ENCODE results near the gene KIF26B.

KIF26B gene

DNA sequence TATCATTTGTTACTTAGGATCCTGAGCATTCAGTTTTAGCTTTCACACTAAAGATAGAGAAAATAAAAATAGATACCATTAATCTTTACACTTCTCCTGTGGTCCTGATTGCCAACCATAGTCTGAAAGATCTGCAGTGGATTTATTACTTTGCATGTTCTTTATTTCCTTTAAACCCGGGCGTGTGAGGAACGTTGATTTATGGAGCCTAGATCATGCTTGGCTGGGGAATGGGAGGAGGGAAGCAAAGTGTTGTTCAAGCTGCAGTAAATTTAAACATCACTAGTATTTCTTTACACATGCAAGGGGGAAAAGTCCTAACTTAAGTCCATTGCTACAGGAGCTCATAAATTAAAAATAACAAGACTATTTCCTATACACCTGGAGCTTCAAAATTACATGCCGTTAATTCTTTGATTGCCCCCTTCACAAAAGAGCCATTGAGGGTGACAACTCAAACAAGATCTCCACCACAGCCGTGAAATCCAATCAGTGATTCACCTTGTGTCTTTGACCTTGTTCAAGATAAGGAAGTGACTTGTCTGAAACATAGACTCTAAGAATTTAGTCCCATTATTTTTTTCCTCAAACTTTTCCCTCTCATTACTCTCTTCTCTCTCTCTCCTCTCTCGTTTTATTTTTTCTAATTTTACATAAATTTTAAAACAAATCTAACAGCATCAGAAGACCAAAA is 282.7 kb downstream of the KIF26B start:
- no peak for DNase-seq

DNA sequence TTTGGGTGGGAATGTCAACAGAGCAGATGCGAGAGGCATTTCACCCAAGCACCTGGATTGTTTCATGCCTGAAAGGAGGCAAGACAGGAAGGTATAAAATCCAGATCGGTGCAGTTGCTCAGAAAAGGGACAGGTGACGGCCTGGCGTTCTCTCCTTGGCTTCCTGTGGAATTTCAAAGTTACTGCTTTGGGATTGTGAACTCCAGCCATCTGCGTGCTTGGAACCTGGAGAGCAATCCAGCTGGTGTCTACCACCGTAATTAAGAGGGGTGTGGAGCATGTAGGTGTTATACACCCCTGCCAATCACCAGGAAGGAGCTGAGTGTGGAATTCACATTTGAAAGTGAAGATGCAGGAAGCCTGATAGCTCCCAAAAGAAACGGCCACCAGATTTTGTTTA is 286.1 kb downstream of the KIF26B start:
- no peak for DNase-seq

DNA sequence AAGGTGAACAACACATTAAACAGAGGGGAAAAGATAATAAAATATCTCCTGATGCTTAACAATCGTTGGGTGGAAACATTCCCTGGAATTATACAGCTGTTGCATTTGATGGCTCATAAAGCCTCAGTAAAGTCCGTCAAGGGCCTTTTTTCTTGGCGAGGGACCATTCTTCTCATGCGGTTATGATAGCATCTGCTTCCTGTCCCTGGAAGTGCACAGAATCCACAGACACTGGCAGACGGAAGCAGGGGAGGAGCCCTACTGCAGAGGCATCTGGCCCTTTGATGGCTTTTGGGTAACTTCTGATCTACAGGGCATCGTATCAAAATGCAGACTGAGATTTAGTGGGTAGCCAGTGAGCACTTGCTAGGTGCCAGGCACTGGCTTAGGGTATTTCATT is 286.9 kb downstream of the KIF26B start:
- no peak for DNase-seq

DNA sequence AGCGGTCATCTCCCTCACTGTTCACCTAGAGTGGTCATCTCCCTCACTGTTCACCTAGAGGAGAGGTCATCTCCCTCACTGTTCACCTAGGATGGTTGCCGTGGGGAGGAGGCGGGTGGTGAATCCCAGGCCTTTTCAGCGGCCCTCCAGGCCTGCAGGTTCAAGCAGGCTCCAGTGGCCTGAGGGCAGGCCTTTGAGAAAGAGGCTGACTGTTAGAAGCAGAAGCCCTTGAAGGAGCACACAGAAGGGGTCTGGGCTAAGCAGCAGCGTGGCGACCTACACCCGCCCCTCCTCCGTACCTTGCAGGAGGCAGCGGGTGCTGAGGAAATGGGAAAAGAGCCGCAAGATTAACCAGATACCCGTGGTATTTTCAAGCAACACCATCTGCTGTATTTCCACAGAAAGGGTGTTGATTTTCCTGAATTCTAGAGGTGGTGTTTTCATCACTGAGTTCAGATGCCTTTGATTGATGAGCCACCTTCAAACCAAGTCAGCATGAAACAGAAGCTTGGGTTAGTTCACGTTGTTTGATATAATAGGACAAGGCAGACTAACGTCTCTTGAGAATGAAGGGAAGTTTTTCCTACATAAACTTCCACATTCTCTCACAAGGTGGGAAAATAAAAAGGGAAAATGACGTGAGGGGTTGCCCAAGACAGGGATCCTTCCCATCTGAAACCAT is 289.5 kb downstream of the KIF26B start:
- DNase-seq = no peak

DNA sequence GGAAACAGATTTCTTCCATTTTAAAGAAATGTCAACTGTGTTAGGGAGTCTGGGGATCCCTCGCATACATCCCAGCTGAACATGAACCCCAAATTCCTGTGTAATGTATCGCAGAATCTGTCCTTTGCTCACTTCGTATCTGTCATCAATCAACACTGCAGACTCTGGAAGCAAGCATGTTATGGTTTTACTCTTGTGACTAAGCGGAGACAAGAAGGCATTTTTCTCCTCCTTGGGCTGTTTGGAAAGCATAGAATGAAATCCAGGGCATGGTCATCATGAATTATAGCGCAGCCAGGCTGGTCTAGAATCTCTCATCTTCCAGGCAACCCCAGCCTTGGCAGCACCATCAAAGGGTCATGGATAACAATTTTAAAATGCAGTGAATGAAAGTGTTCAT is 290.2 kb downstream of the KIF26B start:
- no peak for DNase-seq

DNA sequence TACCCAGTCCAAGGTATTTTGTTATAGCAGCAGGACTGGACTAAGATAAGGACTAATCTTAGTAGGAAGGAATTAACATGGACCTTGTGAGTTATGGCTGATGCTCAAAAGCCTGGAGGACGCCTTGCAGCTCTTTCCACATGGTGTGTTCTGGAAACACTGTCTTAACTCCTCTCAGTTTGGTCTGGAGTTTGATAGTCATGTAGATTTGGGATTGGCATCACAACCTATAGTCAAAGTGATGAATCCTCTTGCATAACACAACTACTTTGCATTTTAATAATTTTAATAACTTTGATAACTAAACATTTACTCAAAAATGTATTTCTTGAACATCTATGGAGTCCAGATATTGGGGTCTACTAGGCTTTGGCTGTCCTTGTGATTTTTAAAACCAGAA is 293.7 kb downstream of the KIF26B start:
- no peak for DNase-seq

DNA sequence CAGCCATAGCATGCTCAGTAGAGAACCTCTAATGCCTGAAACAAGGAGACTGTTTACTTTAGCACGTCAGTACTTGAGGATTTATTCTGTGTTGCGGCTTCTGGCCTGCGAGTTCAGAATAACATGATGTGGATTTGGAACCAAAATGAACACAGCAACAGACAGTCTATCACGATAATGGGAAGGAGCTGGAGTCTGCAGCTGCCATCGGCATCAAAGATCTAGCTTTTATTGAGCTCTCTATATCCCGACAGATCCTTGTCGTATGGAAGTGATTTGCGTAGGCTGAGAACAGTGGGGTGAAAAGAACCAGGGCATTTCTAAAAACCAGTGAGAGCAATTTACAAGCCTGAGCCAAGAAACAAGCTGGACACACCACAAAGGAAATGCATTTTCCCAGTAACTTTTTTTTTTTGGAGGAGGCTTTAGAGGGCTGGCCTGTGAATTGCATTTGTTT is 294.2 kb downstream of the KIF26B start:
- DNase-seq = no peak

DNA sequence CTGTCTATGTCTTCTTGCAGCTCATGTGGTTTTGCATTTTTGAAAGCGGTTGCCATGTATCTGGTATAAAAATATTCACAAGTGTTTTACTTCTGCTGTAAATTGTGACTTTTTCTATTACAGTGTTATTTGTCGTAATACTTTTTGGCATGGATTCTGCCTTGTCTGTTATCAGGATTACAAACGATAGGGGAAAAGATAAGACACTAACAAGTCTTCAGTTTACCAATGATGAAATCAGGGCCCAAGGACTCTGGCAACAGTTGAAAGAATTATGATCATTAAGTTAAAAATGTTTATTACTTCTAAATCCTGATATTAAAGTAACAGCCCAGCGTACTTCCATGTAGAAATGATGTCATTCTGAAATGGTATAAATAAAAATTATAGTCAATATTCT is 298.8 kb downstream of the KIF26B start:
- no peak for DNase-seq

DNA sequence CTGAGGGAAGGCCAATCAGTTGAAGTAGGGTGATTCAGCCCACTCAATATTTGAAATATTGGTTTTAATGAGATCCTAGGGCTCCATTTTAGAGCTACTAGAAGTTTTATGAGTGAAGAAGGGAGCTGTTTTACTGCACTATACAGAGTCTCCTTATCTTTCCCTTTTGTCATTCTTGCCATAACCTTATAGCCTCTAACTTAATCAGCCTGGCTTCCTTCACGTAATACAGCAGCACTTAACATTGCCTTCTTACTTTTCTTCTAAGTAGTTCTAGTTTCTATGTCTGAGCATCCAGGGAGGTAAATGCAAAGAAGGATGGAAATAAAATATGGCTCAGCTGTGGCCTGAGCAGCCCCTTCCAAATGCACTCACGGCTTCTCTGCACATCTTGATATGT is 299.3 kb downstream of the KIF26B start:
- no peak for DNase-seq

DNA sequence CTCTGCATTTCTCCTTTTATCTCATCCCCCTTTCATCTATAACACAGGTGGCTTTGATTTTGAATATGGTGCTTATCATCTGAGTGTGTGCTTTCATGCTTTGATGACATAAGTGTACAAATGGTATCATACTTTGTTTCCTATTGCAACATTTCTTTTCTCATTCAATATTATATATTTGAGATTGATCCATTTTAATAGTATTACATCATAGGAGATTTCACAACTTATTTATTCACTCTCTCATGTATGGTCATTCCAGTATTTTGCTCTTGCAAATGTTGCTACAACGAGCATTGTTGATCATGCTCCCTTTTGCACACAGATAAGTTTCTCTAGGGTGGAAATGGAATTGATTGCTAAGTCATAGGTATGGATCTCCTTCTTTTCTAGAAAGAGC is 302.8 kb downstream of the KIF26B start:
- no peak for DNase-seq

DNA sequence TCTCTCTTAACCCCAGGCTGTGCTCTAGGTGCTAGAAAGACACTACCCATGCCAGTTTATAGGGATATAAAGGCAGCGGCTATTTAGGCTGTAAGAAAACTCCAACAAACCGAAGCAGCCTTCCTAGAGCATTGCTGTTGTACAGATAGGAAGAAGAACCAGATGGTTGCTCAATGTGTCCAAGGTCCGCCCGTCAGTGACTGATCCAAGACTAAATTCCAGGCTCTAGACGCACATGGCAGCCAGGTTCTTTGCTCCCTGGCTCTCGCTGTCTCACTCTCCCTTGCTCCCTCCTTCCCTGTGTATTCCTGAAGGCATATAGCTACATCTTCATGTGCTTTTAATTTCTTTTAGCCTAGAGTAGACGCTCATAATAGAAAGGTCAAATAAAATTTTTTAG is 303.4 kb downstream of the KIF26B start:
- DNase-seq = no peak

DNA sequence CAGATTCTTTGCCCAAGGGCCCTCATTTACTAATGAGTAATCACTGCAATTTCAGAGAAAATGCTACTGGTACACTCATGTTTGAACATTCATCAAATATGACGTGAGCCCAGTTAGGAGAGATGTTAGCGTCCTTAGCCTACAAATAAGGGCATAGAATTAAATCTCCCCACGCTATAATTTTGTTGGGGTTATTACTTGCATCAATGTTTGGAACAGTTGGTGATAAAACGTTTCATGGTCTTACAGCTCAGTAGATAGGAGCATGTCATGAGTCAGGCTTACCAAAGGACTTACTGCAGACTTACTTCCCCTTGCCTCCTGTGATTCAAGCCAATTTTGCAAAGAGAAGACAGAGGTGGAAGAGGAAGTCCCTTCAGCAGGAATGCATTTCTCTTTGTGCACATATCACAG is 304.0 kb downstream of the KIF26B start:
- no peak for DNase-seq

DNA sequence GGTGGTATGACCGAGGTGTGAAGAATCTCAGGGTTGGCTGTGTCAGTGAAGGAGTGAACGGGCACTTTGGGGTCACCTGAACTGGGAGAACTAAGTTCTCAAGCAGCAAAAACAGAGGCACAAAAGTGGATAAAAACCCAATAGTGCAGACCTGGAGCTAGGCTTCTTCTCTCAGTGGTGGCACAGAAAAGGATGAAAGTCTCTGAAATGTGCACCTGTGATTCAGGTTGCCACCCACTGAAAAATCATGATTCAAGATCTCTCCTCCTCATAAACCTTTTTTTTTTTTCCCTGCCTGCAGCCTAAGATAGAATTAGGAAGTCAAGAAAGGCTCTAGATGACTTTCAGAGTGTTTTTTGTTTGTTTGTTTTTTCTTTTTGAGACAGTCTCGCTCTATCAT is 304.8 kb downstream of the KIF26B start:
- no peak for DNase-seq

DNA sequence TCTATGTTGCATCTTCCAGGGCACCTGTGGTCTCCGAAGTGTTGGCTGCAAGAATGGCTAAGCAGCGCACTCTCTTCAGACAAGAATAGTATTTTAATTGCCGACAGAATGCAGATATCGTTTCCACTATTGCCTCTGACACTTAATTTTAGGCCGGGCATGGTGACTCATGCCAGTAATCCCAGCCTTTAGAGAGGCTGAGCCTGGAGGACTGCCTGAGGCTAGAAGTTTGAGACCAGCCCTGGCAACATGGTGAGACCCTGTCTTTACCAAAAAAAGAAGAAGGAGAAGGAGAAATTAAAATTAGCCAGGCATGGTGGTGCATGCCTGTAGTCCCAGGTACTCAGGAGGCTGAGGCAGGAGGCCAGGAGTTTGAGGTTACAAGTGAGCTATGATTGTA is 306.9 kb downstream of the KIF26B start:
- no peak for DNase-seq

DNA sequence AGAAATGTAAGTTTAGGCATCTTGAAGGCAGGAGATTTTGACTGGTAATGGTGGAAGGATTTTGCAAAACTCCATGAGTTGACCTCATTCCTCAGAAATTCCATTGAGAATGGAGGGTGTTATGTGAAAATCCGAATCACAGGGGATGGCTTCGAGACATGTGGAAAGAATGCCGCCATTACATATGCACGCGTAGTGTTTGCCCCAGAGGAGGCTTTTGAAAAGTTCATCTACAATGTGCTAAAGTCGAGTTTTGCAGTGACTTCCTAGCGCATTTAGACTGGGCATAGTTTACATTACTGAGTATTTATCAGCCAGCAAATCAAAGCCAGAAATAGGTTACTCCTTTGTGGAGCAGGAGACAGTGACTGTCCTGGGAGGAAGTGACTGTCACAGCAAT is 307.4 kb downstream of the KIF26B start:
- DNase-seq = no peak

DNA sequence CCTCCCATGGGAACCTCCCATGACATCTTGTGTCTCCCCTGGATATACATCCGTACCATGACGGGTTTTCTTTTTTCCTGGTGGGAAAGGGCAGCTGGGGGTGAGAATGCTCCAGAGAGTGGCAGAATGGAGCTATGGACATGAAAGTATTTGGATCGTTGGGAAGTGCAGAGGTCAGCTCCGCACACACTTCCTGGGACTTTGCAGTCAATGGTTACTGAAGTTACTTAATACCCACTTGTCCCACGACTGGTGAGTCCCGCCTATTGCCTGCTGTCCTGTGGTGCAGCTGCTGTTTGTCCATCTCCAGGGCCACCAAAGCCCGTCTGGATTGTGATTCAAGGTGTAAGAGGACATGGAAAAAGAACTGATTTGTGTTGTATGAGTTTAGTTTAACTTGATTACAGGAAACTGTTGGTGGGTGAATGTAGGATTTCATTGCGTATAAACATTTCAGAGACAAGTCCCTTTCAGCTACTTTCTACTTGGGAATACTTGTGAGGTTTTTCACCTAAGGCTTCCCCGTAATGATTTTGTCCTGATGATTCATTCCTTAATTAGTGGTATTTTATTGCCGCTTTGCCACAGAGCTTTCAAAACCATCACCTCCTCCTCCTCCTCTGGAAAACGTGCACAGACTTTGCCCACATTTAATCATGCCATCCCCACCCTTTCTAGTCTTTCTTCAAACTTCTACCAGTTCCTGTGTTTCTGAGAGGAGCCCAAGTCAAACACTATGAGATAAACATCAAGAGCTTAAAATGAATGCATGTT is 308.8 kb downstream of the KIF26B start:
- no peak for DNase-seq

DNA sequence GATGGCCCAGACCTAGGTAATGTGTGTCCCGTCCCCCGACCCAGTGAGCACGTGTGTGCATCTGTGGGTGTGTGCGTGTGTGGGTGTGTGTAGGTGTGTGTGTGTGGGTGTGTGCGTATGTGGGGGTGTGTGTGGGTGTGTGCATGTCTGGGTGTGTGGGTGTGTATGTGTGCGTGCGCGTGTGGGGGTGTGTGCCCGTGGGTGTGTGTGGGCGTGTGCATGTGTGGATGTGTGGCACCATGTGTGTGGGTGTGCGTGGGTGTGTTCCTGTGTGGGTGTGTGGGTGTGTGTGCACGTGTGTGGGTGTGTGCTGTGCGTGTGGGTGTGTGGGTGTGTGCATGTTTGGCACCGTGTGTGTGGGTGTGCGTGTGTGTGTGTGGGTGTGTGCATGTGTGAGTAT is 309.5 kb downstream of the KIF26B start:
- no peak for DNase-seq

DNA sequence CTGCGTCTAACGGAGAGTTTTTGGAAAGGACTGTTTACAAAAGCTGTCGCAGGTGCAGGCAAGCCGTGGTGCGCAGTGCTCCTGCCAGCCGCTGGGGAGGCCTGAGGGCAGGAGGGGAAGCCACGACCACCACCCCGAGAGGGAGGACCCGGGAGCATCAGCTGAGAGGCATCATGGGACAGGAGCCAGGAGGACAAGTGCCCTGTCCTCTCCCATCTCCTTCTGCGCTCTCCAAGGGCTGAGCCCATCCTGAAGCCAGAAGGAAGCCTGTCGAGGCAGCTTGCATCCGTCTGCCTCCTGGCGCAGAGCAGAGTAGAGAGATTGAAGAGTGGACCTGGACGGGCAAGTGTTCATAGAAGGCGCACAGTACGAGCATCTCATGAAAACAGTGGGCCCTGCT is 310.9 kb downstream of the KIF26B start:
- DNase-seq = no peak

DNA sequence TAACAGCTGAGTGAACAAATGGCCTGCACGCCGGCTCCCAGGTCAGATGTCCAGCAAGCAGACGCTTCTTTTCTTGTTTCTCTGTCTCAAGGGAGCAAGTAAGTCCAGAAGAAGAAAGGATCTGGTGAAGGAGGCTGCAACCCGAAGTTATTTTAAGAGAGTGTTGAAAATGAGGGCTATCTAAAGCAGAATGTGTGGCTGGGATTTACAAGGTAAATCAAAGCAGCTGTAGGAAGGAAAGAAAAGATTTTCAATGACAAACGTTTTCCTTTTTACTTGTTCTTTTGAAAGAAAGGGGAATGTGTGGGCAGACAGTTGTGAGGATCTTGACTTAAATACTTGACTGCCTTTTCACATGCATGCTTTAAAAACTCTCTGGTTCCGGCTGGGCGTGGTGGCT is 311.5 kb downstream of the KIF26B start:
- DNase-seq = no peak

DNA sequence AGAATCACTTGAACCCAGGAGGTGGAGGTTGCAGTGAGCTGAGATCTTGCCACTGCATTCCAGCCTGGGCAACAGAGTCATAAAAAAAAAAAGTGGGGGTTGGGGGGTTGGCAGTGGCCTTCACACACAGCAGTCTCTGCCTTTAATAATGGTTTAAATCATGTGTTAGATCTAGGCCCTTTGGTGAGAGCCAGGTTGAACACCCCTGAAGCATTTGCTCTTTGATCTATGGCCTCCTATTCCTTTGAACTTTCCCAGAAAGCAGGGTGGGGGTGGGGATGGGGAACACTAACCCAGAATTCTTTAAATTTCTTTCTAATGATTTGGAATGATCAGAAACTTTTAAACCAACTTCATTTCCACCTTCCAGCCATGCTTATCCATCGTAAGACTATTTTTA is 313.0 kb downstream of the KIF26B start:
- DNase-seq = no peak

DNA sequence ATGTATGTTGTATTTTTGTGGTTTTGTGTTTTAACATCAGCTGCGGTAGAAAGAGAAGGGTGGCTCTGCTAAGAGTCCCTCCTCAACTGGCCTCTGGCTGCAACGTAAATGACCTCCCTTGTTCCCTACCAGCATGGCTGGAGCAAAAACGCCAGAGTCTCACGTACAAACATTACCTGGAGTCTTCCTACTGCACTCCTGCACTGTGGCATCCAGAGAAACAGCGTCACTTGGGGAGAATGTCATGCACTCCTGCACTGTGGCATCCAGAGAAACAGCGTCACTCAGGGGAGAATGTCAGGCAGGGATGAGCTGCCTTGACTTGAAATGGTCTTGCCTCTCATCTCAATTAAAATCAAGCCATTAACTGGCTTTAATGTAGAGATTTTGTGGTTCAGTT is 314.2 kb downstream of the KIF26B start:
- no peak for DNase-seq

DNA sequence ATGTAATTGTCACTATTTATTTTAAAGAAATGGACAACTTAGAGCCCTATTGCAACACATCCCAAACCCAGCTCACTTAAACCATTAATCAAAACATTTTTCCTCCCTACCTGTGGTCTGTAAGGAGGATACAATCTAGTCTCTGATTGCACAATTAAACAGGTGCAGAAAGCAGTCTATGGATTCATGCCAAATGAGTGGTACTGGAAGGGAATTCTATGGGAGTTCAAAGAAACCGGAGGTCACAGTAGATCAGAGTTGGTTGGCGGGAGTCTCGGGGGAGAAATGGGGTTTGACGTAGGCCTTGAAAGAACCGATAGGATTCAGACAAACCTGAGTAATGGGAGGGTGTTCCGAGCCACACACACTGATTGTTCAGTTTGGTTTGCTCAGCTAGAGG is 314.9 kb downstream of the KIF26B start:
- DNase-seq = no peak

DNA sequence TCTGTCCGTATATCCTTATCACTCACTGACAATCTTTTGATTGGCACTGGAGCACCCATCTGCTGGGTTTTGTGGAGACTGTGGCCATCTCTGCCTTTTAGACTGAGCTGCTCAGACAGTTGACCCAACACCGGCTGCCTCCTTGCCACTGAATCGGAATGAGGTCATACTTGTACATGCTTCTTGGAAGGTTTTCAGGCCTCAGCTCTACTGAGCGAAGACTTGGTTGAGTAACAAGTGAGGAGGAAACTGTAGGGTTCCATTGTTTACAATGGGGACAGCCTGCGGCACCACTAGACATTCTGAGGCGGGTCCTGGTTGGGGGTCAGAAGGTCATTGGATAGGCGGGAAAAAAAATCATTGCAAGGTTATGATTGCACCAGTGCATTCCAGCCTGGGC is 320.3 kb downstream of the KIF26B start:
- DNase-seq = no peak

DNA sequence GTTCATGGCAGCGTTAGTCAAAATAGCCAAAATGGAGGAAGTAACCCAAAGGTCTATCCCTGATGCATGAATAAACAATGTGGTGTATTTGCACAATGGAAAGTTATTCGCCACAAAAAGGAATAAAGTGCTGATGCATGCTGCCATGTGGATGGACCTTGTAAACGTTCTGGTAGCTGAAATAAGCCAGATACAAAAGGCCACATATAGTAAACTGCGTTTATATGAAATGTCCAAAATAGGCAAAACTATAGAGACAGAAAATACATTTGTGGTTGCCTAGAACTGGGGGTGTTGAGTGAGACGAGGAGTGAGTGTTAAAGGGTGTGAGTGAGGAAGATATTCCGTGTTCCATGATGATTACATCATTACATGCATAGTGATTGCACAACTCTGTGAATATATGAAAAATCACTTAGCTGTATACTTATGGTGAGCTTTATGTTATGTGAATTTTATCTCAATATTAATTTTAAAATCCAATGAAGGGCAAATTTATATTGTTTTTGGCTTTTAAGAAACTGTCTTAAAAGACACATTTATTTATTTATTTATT is 321.3 kb downstream of the KIF26B start:
- DNase-seq = no peak

Data from 8988T (cell line).